LNCAP (cell line): ENCODE results near the gene EPB41L1.

ENCODE experiments used
- TF ChIP-seq, protein P1 (sequence below): fragments of 450-650 bp; IDR thresholded peaks from 2 replicates; pipeline ENCODE4 v1.5.1; 2017; ENCODE audit warnings: mild to moderate bottlenecking

EPB41L1 gene

GRCh38 chr20:36253036-36253435 lies 98.5 kb downstream of the EPB41L1 start:
- TF ChIP-seq, protein P1, sequence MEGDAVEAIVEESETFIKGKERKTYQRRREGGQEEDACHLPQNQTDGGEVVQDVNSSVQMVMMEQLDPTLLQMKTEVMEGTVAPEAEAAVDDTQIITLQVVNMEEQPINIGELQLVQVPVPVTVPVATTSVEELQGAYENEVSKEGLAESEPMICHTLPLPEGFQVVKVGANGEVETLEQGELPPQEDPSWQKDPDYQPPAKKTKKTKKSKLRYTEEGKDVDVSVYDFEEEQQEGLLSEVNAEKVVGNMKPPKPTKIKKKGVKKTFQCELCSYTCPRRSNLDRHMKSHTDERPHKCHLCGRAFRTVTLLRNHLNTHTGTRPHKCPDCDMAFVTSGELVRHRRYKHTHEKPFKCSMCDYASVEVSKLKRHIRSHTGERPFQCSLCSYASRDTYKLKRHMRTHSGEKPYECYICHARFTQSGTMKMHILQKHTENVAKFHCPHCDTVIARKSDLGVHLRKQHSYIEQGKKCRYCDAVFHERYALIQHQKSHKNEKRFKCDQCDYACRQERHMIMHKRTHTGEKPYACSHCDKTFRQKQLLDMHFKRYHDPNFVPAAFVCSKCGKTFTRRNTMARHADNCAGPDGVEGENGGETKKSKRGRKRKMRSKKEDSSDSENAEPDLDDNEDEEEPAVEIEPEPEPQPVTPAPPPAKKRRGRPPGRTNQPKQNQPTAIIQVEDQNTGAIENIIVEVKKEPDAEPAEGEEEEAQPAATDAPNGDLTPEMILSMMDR: no peak

- TF ChIP-seq, protein P1: no peak
Measured at GRCh38 chr20:36254076-36254475, 99.5 kb downstream of the EPB41L1 start.

GRCh38 chr20:36255445-36255844 lies 100.9 kb downstream of the EPB41L1 start:
- TF ChIP-seq, protein P1: no peak

- TF ChIP-seq, protein P1: no peak
Measured at GRCh38 chr20:36259177-36260061, 104.9 kb downstream of the EPB41L1 start.

DNA sequence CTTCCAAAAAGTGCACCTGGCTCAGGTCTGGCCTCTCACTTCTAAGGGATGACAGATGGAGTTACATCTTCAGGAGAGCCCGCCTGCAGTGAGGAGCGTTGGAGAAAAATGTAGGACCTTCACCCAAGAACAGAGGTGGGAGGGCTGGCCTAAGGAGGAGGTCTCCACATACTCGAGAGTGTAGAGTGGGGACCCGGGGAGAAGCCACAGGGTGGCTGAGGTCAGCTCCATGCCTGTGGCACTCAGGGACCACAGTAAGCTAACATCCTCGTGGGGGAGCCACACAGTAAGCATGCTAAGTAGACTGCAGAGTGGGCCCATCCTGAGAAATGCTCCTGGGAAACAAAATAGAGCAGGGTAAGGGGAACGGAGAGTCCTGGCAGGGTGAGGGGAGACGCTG lies 105.8 kb downstream of the EPB41L1 start:
- TF ChIP-seq, protein P1: no peak

DNA sequence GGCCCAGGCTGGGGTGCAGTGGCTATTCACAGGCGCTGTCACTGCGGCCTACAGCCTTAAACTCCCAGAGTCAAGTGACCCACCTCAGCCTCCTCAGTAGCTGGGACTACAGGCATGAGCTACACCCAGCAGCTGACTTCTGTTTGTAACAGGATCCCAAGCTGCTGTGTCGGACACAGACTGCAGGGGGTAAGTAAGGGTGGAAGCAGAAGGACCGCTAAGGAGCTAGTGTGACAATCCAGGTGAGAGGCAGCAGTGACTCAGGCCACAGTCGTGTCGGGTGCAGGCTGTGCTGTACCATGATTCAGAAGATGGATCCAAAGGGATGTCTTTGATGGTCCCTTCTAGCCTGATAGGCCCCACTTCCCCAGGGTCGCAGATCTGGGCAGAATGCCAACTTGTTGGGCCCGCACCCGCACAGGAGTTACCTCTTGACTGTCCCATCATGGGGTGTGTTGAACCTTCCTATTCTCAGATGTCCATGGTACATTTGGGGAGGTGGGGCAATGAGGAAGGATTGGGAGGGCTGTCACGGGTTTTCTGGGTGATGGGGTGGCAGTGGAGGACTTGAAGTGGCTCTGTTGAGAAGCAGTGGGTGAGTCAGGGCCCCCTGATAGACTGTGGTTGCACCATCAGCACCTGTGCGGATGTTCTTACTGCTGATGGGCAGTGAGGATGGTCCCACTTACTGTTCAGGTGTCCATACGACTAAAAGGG lies 107.0 kb downstream of the EPB41L1 start:
- TF ChIP-seq, protein P1: no peak

DNA sequence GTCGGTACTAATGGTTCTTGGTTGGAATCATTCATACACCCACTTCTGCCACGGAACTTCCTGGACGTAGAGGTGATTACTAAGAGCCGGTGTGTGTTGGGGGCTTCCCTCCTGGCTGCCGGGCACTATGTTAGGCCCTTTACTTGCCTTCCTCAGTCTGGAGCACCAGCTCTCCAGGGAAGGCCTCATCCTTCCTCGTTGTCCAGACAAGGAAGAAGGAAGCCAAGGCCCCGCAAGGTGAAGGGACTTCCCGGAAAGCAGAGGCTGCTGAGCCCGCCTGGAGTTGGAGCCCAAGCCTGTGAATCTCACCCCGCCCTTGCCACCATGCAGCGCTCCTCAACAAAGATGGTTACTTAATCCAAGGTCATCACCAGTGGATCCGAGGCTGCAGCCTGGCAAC lies 107.9 kb downstream of the EPB41L1 start:
- TF ChIP-seq, protein P1: no peak
